SH-SY5Y (cell line): Measurements from ENCODE around the gene CCM2.

Experiments used
- GATA2 ChIP-seq: IDR thresholded peaks from 2 replicates; pipeline ENCODE4 v1.6.1; 2011; ENCODE audit warnings: mild to moderate bottlenecking, low read depth, low read length
- GATA3 ChIP-seq: IDR thresholded peaks from 2 replicates; pipeline ENCODE4 v1.6.1; 2011; ENCODE audit warnings: low read depth, mild to moderate bottlenecking, low read length, moderate library complexity

DNA sequence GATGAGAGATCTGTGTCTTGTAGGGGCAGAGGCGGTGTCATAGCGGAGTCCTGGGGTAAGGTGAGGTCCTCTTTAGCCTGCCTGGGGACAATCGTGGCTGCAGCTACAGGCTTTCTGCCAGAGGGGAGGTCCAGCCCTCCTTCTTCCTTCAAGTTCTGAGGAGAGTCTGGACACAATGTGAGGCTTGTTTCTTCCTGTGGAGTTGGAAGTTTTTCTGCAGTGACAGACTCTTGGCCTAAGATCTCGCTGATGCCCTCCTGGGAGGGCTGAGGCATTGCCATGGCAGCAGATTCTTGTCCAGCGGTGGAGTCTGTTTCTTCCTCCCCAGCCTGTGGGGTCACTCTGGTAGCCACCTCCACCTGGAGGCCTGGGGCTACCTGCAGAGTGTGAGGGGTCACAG is 84.3 kb downstream of the CCM2 start:
- TF ChIP-seq GATA2 (no peak), GATA3 (no peak)
